Activated CD8-positive, alpha-beta memory T cell treated with anti-CD3 and anti-CD28 coated beads for 4 hours (primary cell): ENCODE results near the gene PIK3R4.

ENCODE experiments used
- DNase-seq, 2 donors: peaks; one replicate each; pipeline ENCODE4 v3.0.0-alpha.2; 2020; ENCODE audit warnings: low read depth in 2 of 2

Gene PIK3R4

DNA sequence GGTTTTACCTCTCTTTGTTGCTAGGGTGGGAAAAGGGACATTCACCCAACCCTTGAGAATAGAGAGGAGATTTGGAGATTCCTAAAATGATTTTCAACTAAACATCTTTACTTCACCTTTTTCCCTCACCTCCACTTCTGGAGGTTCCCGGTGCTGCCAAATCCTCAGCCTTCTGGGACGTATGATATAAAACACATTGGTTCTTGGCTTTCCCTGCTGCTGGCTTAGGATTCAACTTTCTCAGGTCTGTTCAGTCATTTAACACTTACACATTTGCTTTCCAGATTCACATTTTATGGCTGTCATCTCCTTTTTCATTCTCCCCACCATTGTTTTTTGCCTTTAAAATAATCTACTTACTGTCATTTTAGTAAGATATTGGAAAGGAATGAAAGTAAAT lies 106.6 kb downstream of the PIK3R4 start:
- DNase-seq: no peak

DNA sequence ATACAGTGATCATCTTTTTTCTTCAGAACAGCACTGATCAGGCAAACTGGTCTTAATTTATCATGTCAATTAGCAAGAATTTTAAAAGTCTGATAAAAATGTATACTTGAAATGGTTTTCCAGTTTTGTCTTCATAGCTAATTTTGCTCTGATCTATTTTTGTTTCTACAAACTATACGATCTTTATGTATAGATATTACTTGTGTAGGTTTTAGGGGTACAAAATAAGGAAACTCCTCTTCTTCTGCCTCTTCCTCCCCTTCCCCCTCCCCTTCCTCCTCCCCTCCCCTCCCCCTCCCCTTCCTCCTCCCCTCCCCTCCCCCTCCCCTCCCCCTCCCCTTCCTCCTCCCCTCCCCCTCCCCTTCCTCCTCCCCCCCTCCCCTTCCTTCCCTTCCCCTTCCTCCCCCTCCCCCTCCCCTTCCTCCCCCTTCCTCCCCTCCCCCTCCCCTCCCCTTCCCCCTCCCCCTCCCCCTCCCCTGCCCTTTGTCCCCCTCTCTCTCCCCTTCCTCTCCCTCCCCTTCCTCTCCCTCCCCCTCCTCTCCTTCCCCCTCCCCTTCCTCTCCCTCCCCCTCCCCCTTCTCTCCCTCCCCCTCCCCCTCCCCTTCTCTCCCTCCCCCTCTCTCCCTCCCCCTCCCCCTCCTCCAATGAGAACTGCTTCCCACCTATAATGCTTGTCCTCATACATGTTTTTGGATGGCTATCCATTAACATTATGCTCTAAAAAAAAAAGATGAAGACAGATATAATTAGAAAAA lies 110.0 kb downstream of the PIK3R4 start:
- no peak for DNase-seq

- DNase-seq: no peak
These were observed 110.7 kb downstream of the PIK3R4 start for GRCh38 chr3:130635978-130636377.

DNA sequence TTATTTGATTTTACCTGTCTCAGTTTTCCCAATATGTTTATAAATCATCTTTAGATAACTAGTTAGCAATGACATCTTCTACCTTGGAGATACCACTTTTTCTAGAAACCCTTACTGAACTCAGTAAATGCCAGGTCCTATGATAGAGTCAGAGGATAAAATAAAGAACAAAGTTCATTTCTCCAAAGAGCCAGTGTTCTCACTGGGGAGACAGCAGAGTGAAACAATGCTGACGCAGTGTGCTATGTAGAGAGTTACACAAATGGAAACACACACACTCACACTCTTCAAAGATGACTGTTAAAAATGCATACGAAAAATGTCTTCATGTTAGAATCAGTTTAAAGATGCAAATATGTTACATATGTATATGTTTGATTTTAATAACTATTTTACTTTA lies 111.3 kb downstream of the PIK3R4 start:
- no peak for DNase-seq
